DND-41 (cell line): ENCODE data around the gene ALDH1A3.

ENCODE experiments used
- ATAC-seq: fragments of 200-7000 bp; cut with Tn5 transposase; 3 replicates; pipeline ENCODE4 v1.9.1; 2021; ENCODE audit warnings: low read depth; ENCODE audit not compliant: insufficient read depth
- DNase-seq: peaks from one replicate; pipeline ENCODE4 v3.0.0-alpha.2; 2020
- H2AFZ ChIP-seq: 2 replicates; pipeline ENCODE4 v1.6.0; 2012; ENCODE audit warnings: low read depth, low read length
- H3K27ac ChIP-seq: 2 replicates; pipeline ENCODE4 v1.5.1; 2012; ENCODE audit warnings: low read length, inconsistent platforms
- H3K27me3 ChIP-seq: fragments of 200-600 bp; sonication (generic); 2 replicates; pipeline ENCODE4 v1.6.0; 2012; ENCODE audit warnings: low read length, mild to moderate bottlenecking, inconsistent platforms; ENCODE audit not compliant: insufficient read depth, poor library complexity
- H3K36me3 ChIP-seq: 2 replicates; pipeline ENCODE4 v1.5.1; 2012; ENCODE audit warnings: low read length, inconsistent platforms; ENCODE audit not compliant: insufficient read depth
- H3K4me1 ChIP-seq: 2 replicates; pipeline ENCODE4 v1.5.1; 2012; ENCODE audit warnings: mild to moderate bottlenecking, low read length; ENCODE audit not compliant: insufficient read depth
- H3K4me2 ChIP-seq: 2 replicates; pipeline ENCODE4 v1.6.0; 2012; ENCODE audit warnings: mild to moderate bottlenecking, moderate library complexity, low read length, inconsistent platforms; ENCODE audit not compliant: insufficient read depth
- H3K4me3 ChIP-seq, 2 experiments: fragments of 200-600 bp in 1 of 2; shearing (Covaris generic) in 1 of 2; 2 replicates each; pipeline ENCODE4 v1.5.1; 2012 to 2016; ENCODE audit warnings: inconsistent platforms in 2 of 2, low read length in 2 of 2, mild to moderate bottlenecking in 2 of 2, low read depth in 1 of 2, moderate library complexity in 1 of 2
- H3K79me2 ChIP-seq: 2 replicates; pipeline ENCODE4 v1.6.0; 2012; ENCODE audit warnings: low read length, inconsistent platforms; ENCODE audit not compliant: insufficient read depth
- H3K9ac ChIP-seq: 2 replicates; pipeline ENCODE4 v1.6.0; 2012; ENCODE audit warnings: low read depth, mild to moderate bottlenecking, inconsistent platforms, low read length, moderate library complexity
- H3K9me3 ChIP-seq: 2 replicates; pipeline ENCODE4 v1.5.1; 2012; ENCODE audit warnings: low read length, moderate library complexity, mild to moderate bottlenecking, inconsistent platforms; ENCODE audit not compliant: insufficient read depth, severe bottlenecking
- H4K20me1 ChIP-seq: 2 replicates; pipeline ENCODE4 v1.6.0; 2012; ENCODE audit warnings: low read length; ENCODE audit not compliant: insufficient read depth
- EZH2 ChIP-seq: IDR thresholded peaks from 3 replicates; pipeline ENCODE4 v1.6.1; 2012; ENCODE audit warnings: borderline replicate concordance, low read depth, mild to moderate bottlenecking, moderate library complexity, low read length, inconsistent platforms; ENCODE audit not compliant: severe bottlenecking
- TF ChIP-seq, protein P1 (sequence below): IDR thresholded peaks from 2 replicates; pipeline ENCODE4 v1.5.1; 2012; ENCODE audit warnings: borderline replicate concordance, low read length, moderate library complexity, mild to moderate bottlenecking; ENCODE audit not compliant: poor library complexity, severe bottlenecking; ENCODE audit errors: extremely low read depth

ALDH1A3 gene

DNA sequence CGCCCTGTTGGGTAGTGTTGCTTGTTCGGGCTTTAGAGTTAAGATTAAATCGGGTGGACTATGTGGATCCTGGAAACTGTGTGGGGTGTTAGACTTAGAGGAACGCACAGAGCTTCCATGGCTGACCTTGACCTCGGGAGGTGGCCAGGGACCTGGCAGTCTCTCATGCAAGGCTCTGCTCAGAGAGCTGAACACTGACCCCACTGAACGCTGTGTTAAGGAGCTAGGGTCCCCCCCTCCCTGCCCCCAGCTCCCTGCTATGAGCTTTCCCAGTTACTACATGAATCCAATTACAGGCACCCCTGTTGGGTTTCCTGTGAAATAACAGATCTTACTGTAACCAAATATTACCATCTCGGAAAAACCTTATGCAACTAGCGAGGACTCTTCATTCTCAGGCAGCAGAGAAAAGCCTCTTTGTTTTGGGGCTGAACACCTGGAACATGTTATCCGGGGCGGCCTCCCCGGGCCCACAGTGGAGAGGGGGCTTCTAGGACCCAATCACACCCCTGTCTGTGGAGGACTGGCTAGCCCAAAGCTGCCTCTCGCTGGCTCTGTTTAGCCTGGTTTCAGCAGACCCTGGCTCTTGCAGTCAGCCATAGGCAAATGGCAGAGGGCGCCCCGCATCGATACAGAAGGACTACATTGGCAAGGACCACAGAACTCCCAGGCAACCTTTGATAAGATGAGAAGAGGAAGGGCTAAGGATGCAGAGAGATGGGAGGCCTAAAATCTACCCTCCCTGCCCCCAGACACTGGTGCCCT, 25.8 kb upstream of the ALDH1A3 start:
- H3K79me2 ChIP-seq = no peaks in the 10 kb centered on the region
- no peaks in the 10 kb centered on the region for H3K36me3 ChIP-seq
- no peaks in the 10 kb centered on the region for H3K4me1 ChIP-seq
- no peak for DNase-seq
- no peak overlapping the region for H3K4me3 ChIP-seq
- TF ChIP-seq, protein P1, sequence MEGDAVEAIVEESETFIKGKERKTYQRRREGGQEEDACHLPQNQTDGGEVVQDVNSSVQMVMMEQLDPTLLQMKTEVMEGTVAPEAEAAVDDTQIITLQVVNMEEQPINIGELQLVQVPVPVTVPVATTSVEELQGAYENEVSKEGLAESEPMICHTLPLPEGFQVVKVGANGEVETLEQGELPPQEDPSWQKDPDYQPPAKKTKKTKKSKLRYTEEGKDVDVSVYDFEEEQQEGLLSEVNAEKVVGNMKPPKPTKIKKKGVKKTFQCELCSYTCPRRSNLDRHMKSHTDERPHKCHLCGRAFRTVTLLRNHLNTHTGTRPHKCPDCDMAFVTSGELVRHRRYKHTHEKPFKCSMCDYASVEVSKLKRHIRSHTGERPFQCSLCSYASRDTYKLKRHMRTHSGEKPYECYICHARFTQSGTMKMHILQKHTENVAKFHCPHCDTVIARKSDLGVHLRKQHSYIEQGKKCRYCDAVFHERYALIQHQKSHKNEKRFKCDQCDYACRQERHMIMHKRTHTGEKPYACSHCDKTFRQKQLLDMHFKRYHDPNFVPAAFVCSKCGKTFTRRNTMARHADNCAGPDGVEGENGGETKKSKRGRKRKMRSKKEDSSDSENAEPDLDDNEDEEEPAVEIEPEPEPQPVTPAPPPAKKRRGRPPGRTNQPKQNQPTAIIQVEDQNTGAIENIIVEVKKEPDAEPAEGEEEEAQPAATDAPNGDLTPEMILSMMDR = no peak
- TF ChIP-seq EZH2 = no peak
- no peaks in the 10 kb centered on the region for H4K20me1 ChIP-seq
- H3K9ac ChIP-seq = no peak overlapping the region
- ATAC-seq = no peak
- no peaks in the 10 kb centered on the region for H3K9me3 ChIP-seq
- H3K27me3 ChIP-seq = peaks cover 4% of the 10 kb centered on the region
- no peak overlapping the region for H2AFZ ChIP-seq
- no peak overlapping the region for H3K4me2 ChIP-seq
- H3K27ac ChIP-seq = no peak overlapping the region

GRCh38 chr15:100856867-100857266, 22.8 kb upstream of the ALDH1A3 start:
- Histone ChIP-seq H3K27me3 (peaks cover 4% of the 10 kb centered on the region), H4K20me1 (no peaks in the 10 kb centered on the region), H3K9ac (no peak overlapping the region), H3K79me2 (no peaks in the 10 kb centered on the region), H3K4me3 (no peak overlapping the region), H2AFZ (no peak overlapping the region), H3K4me2 (no peak overlapping the region), H3K27ac (no peak overlapping the region), H3K9me3 (no peaks in the 10 kb centered on the region), H3K4me1 (no peaks in the 10 kb centered on the region), H3K36me3 (no peaks in the 10 kb centered on the region)
- DNase-seq = no peak
- TF ChIP-seq, protein P1 = no peak
- no peak for TF ChIP-seq EZH2
- ATAC-seq = no peak

DNA sequence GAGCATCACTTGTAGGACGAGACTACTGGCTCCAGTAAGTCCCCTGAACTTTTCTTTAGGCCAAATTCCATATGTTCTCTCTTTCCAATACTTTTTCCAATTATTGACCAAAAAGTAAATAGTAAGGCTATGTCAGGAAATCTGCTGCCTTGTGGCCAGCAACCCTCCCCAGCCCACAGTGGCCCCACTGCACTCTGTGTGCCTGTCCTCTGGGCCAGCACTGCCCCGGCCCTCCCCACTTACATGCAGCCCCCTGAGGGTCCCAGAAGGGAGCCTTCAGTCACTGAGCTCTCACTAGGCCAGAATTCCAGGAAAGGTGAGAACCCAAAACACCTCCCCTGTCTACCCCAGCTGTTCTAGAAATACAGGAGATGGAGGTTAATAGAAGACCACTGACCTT, 21.3 kb upstream of the ALDH1A3 start:
- no peak for TF ChIP-seq EZH2
- TF ChIP-seq, protein P1 = no peak
- H3K9ac ChIP-seq = no peak overlapping the region
- H2AFZ ChIP-seq = no peak overlapping the region
- no peaks in the 10 kb centered on the region for H4K20me1 ChIP-seq
- H3K27ac ChIP-seq = no peak overlapping the region
- no peak for ATAC-seq
- no peak overlapping the region for H3K4me2 ChIP-seq
- no peak for DNase-seq
- H3K79me2 ChIP-seq = no peaks in the 10 kb centered on the region
- H3K9me3 ChIP-seq = no peaks in the 10 kb centered on the region
- H3K27me3 ChIP-seq = peaks cover 4% of the 10 kb centered on the region
- H3K4me3 ChIP-seq = no peak overlapping the region
- H3K36me3 ChIP-seq = no peaks in the 10 kb centered on the region
- H3K4me1 ChIP-seq = no peaks in the 10 kb centered on the region
